ENCODE results near the gene EIF4G2. TPM values are rescaled to one million over a fixed set of nuclear protein-coding genes. Genes with fewer than 3 reads are reported as not detected.

EIF4G2 gene
- total RNA-seq = 100 to 1,000 TPM; 657 to 718 (median 693) TPM
- polyA plus RNA-seq = 266 TPM
- long read RNA-seq, donor 1, full-length matches to known transcripts = 670 of 852 reads
- long read RNA-seq, donor 1, partial matches to known transcripts = 151 of 852 reads
- long read RNA-seq, donor 1, other reads (novel, unspliced or antisense) = 31 of 852 reads
- long read RNA-seq, donor 2, transcript EIF4G2-201 (22 exons, 3,978 nt) = major isoform, 254 of 366 reads
- long read RNA-seq, donor 2, transcript EIF4G2-202 (21 exons, 3,346 nt) = minor isoform, 15 of 366 reads
- long read RNA-seq, donor 2, partial matches to known transcripts = 79 of 366 reads
- long read RNA-seq, donor 2, other reads (novel, unspliced or antisense) = 14 of 366 reads
- long read RNA-seq, donor 3, transcript EIF4G2-202 (21 exons, 3,346 nt) = minor isoform, 82 of 1,378 reads
- long read RNA-seq, donor 3, transcript EIF4G2-205 (21 exons, 3,654 nt) = minor isoform, 13 of 1,378 reads
- long read RNA-seq, donor 3, transcript EIF4G2-201 (22 exons, 3,978 nt) = major isoform, 843 of 1,378 reads
- long read RNA-seq, donor 3, partial matches to known transcripts = 379 of 1,378 reads
- long read RNA-seq, donor 3, other reads (novel, unspliced or antisense) = 60 of 1,378 reads
- long read RNA-seq, donor 4, transcript EIF4G2-202 (21 exons, 3,346 nt) = minor isoform, 15 of 397 reads
- long read RNA-seq, donor 4, transcript EIF4G2-201 (22 exons, 3,978 nt) = major isoform, 244 of 397 reads
- long read RNA-seq, donor 4, partial matches to known transcripts = 112 of 397 reads
- long read RNA-seq, donor 4, other reads (novel, unspliced or antisense) = 26 of 397 reads

- intact Hi-C loops (cut with DNase I) = loop anchor here in 2 of 4 donors (5.0 to 10.0 kb wide), 4 partner anchors 49 to 126 kb away; partner anchors contain the start of gene ZBED5 (in 2 of the 2)
- Histone ChIP-seq H3K27ac (ENCODE audit: low read length) (peak within 1 kb of the TSS; percentile 95), H3K4me3 (ENCODE audit: low read length) (peak within 1 kb of the TSS; percentile 66), H3K27me3 (ENCODE audit: control insufficient read depth, insufficient read depth) (no peaks in the 10 kb centered on the region), H3K9me3 (ENCODE audit: control insufficient read depth, low read length) (no peaks in the 10 kb centered on the region), H3K4me1 (ENCODE audit: control insufficient read depth, insufficient read depth, low read length) (no peaks in the 10 kb centered on the region)
- DNase-seq (peak; percentile 99), ATAC-seq (peak; percentile 97 to 99)
- WGBS = under 1% methylated on average over 65 of the region's 65 CpGs
Observed at GRCh38 chr11:10808553-10809372, at the start of gene EIF4G2. TSS of gene EIF4G2 (minus strand) at chr11:10808926.

GRCh38 chr11:10857709-10858438, 49.1 kb upstream of the EIF4G2 start, which contains the start of gene ZBED5:
TSS of gene ZBED5 (minus strand) at chr11:10858053. CDS start at chr11:10854945, 3,108 bp downstream.
- Histone ChIP-seq H3K4me3 (ENCODE audit: low read length) (peak within 1 kb of the TSS; percentile 73), H3K27me3 (ENCODE audit: control insufficient read depth, insufficient read depth) (no peaks in the 10 kb centered on the region), H3K27ac (ENCODE audit: low read length) (peak within 1 kb of the TSS; percentile 99), H3K9me3 (ENCODE audit: control insufficient read depth, low read length) (no peaks in the 10 kb centered on the region), H3K4me1 (ENCODE audit: control insufficient read depth, insufficient read depth, low read length) (no peaks in the 10 kb centered on the region)
- under 1% methylated on average over 59 of the region's 59 CpGs for WGBS
- intact Hi-C loops (cut with DNase I) = loop anchor here in 2 of 4 donors (2.0 to 5.0 kb wide), 3 partner anchors 51 to 74 kb away; partner anchors contain the start of gene EIF4G2 (in 2 of the 2)
- peak; percentile 98 for ATAC-seq
- DNase-seq = peak; percentile 97 to 99 (median 99)

- intact Hi-C loops (cut with DNase I) = loop anchor here in 2 of 4 donors (5.0 kb wide), 2 partner anchors 50 to 75 kb away; partner anchors contain the start of gene EIF4G2 (in 2 of the 2)
- Histone ChIP-seq H3K27ac (ENCODE audit: low read length) (peak overlapping the region; percentile 99), H3K4me3 (ENCODE audit: low read length) (peak overlapping the region; percentile 73), H3K27me3 (ENCODE audit: control insufficient read depth, insufficient read depth) (no peaks in the 10 kb centered on the region), H3K4me1 (ENCODE audit: control insufficient read depth, insufficient read depth, low read length) (no peaks in the 10 kb centered on the region), H3K9me3 (ENCODE audit: control insufficient read depth, low read length) (no peaks in the 10 kb centered on the region)
- ATAC-seq (peak; percentile 1 to 5), DNase-seq (peak in 1 of 3 donors; percentile 36)
- under 1% methylated on average over 14 of the region's 14 CpGs for WGBS
Observed at GRCh38 chr11:10857459-10857708, 48.7 kb upstream of the EIF4G2 start.

GRCh38 chr11:10856689-10857458, 48.1 kb upstream of the EIF4G2 start:
- ATAC-seq (peak; percentile 20 to 42), DNase-seq (no peak)
- no peaks in the 10 kb centered on the region for H3K27me3 ChIP-seq (ENCODE audit: control insufficient read depth, insufficient read depth)
- intact Hi-C loops (cut with DNase I) = loop anchor here in 2 of 4 donors (5.0 kb wide), 2 partner anchors 50 to 75 kb away; partner anchors contain the start of gene EIF4G2 (in 2 of the 2)
- 2% methylated on average over 17 of the region's 17 CpGs for WGBS
- H3K4me1 ChIP-seq (ENCODE audit: control insufficient read depth, insufficient read depth, low read length) = no peaks in the 10 kb centered on the region
- peak overlapping the region; percentile 99 for H3K27ac ChIP-seq (ENCODE audit: low read length)
- H3K9me3 ChIP-seq (ENCODE audit: control insufficient read depth, low read length) = no peaks in the 10 kb centered on the region
- H3K4me3 ChIP-seq (ENCODE audit: low read length) = peak overlapping the region; percentile 73

- WGBS = 99% methylated on average over 2 of the region's 2 CpGs
- no peak for DNase-seq
- no peaks in the 10 kb centered on the region for H3K27me3 ChIP-seq (ENCODE audit: control insufficient read depth, insufficient read depth)
- H3K9me3 ChIP-seq (ENCODE audit: control insufficient read depth, low read length) = no peaks in the 10 kb centered on the region
- no peak overlapping the region for H3K27ac ChIP-seq (ENCODE audit: low read length)
- no peaks in the 10 kb centered on the region for H3K4me1 ChIP-seq (ENCODE audit: control insufficient read depth, insufficient read depth, low read length)
- H3K4me3 ChIP-seq (ENCODE audit: low read length) = no peak overlapping the region
- ATAC-seq = no peak
- intact Hi-C loops (cut with DNase I) = loop anchor here in 2 of 4 donors (5.0 kb wide), 2 partner anchors 48 to 77 kb away; partner anchors contain the start of gene EIF4G2 (in 2 of the 2)
Observed at GRCh38 chr11:10855295-10855694, 46.6 kb upstream of the EIF4G2 start.

- no peak for ATAC-seq
- no peak overlapping the region for H3K4me3 ChIP-seq (ENCODE audit: low read length)
- WGBS = 87% methylated on average over 3 of the region's 3 CpGs
- H3K27me3 ChIP-seq (ENCODE audit: control insufficient read depth, insufficient read depth) = no peaks in the 10 kb centered on the region
- H3K9me3 ChIP-seq (ENCODE audit: control insufficient read depth, low read length) = no peaks in the 10 kb centered on the region
- H3K27ac ChIP-seq (ENCODE audit: low read length) = peak overlapping the region; percentile 23
- intact Hi-C loops (cut with DNase I) = no loop called here
- peaks cover 6% of the 10 kb centered on the region for H3K4me1 ChIP-seq (ENCODE audit: control insufficient read depth, insufficient read depth, low read length)
- no peak for DNase-seq
Observed at GRCh38 chr11:10847960-10848860, 39.5 kb upstream of the EIF4G2 start.

GRCh38 chr11:10846660-10847059, 37.9 kb upstream of the EIF4G2 start:
- intact Hi-C loops (cut with DNase I) = no loop called here
- Histone ChIP-seq H3K4me3 (ENCODE audit: low read length) (no peak overlapping the region), H3K4me1 (ENCODE audit: control insufficient read depth, insufficient read depth, low read length) (peaks cover 6% of the 10 kb centered on the region), H3K9me3 (ENCODE audit: control insufficient read depth, low read length) (no peaks in the 10 kb centered on the region), H3K27me3 (ENCODE audit: control insufficient read depth, insufficient read depth) (no peaks in the 10 kb centered on the region), H3K27ac (ENCODE audit: low read length) (no peak overlapping the region)
- no peak for ATAC-seq
- no peak for DNase-seq

- no peaks in the 10 kb centered on the region for H3K9me3 ChIP-seq (ENCODE audit: control insufficient read depth, low read length)
- H3K27me3 ChIP-seq (ENCODE audit: control insufficient read depth, insufficient read depth) = no peaks in the 10 kb centered on the region
- no peak overlapping the region for H3K27ac ChIP-seq (ENCODE audit: low read length)
- peaks cover 6% of the 10 kb centered on the region for H3K4me1 ChIP-seq (ENCODE audit: control insufficient read depth, insufficient read depth, low read length)
- ATAC-seq (peak in 1 of 2 donors; percentile 70), DNase-seq (no peak)
- intact Hi-C loops (cut with DNase I) = no loop called here
- no peak overlapping the region for H3K4me3 ChIP-seq (ENCODE audit: low read length)
- 65% methylated on average over 2 of the region's 2 CpGs for WGBS
Observed at GRCh38 chr11:10845589-10845988, 36.9 kb upstream of the EIF4G2 start.

GRCh38 chr11:10844796-10845195, 36.1 kb upstream of the EIF4G2 start:
- Histone ChIP-seq H3K27ac (ENCODE audit: low read length) (no peak overlapping the region), H3K27me3 (ENCODE audit: control insufficient read depth, insufficient read depth) (no peaks in the 10 kb centered on the region), H3K4me1 (ENCODE audit: control insufficient read depth, insufficient read depth, low read length) (peaks cover 6% of the 10 kb centered on the region), H3K4me3 (ENCODE audit: low read length) (no peak overlapping the region), H3K9me3 (ENCODE audit: control insufficient read depth, low read length) (no peaks in the 10 kb centered on the region)
- ATAC-seq (peak in 1 of 2 donors; percentile 32), DNase-seq (no peak)
- intact Hi-C loops (cut with DNase I) = no loop called here

All from right cardiac atrium (tissue), 5 donors.